K562 (cell line): Measurements from ENCODE around the gene DIPK1B. TPM values are rescaled to one million over a fixed set of nuclear protein-coding genes. Genes with fewer than 3 reads are reported as not detected.

Experiments
- ATAC-seq: fragments of 200-7000 bp; cut with Tn5 transposase; 3 replicates; pipeline ENCODE4 v1.9.1; 2020; ENCODE audit warnings: moderate library complexity
- BruUV-seq: library from RNA; stranded (reverse); fragments of 400-500 nt; replicated peaks from 2 replicates; lab custom pipeline; 2021; lab: Mats Ljungman, UMichigan
- CTCF ChIA-PET: fragments of 300-600 bp; formaldehyde crosslinking; extraction: SDS; loops from one replicate; lab custom pipeline; 2021; ENCODE audit warnings: low intra/inter-chr PET ratio; lab: Yijun Ruan, JAX
- POLR2A ChIA-PET: fragments of 300-600, 350-650 bp; sonication (Branson Sonifier 250); formaldehyde crosslinking; extraction: SDS; loops from one replicate; lab custom pipeline; 2021; ENCODE audit warnings: antibody characterized with exemption, inconsistent platforms; lab: Yijun Ruan, JAX
- DNase-seq, 4 experiments: peaks; one replicate each; pipeline versions ENCODE4 v3.0.0 to v3.0.0-alpha.2; 2011 to 2018; ENCODE audit warnings: low spot score in 3 of 4, mixed read lengths in 3 of 4; ENCODE audit errors: extremely low read depth in 1 of 4
- FAIRE-seq: peaks from 2 replicates; lab custom pipeline; 2011; peaks lifted over from hg19 to GRCh38; lab: Jason Lieb, UNC
- H2AFZ ChIP-seq: 2 replicates; pipeline ENCODE4 v1.6.0; 2011; ENCODE audit warnings: low read depth, low read length, control low read depth, inconsistent platforms
- H3K27ac ChIP-seq: fragments of 200-600 bp; 3 replicates; pipeline ENCODE4 v1.8.0; 2011; ENCODE audit warnings: low read depth, mild to moderate bottlenecking, control low read depth, inconsistent platforms, low read length, moderate library complexity, mixed read lengths; ENCODE audit errors: extremely low read depth
- H3K27me3 ChIP-seq, 2 experiments: fragments of 300-600 bp in 1 of 2; 2 replicates in 1 of 2; 3 replicates in 1 of 2; pipeline versions ENCODE4 v1.6.0 to v1.8.0; 2011; ENCODE audit warnings: inconsistent platforms in 2 of 2, low read length in 2 of 2, mild to moderate bottlenecking in 1 of 2, mixed read lengths in 1 of 2, moderate library complexity in 1 of 2; ENCODE audit not compliant: control insufficient read depth in 2 of 2, insufficient read depth in 2 of 2
- H3K36me3 ChIP-seq: fragments of 300-600 bp; 3 replicates; pipeline ENCODE4 v1.8.0; 2011; ENCODE audit warnings: mild to moderate bottlenecking, low read length, inconsistent platforms; ENCODE audit not compliant: control insufficient read depth, insufficient read depth
- H3K4me1 ChIP-seq, 2 experiments: fragments of 200-600 bp in 1 of 2; replicated peaks in 1 of 2; 2 replicates in 1 of 2; 3 replicates in 1 of 2; pipeline versions ENCODE4 v1.5.1 to v1.8.0; 2011; ENCODE audit warnings: inconsistent platforms in 2 of 2, low read length in 2 of 2, mild to moderate bottlenecking in 1 of 2, mixed read lengths in 1 of 2, moderate library complexity in 1 of 2; ENCODE audit not compliant: control insufficient read depth in 2 of 2, insufficient read depth in 2 of 2
- H3K4me2 ChIP-seq: 2 replicates; pipeline ENCODE4 v1.6.1; 2011; ENCODE audit warnings: low read length, control low read depth, inconsistent platforms, mixed read lengths; ENCODE audit not compliant: insufficient read depth
- H3K4me3 ChIP-seq: fragments of 200-600 bp; sonication (generic), shearing (Covaris generic); 2 replicates; pipeline ENCODE4 v1.5.1; 2016; ENCODE audit warnings: control low read depth, inconsistent platforms
- H3K79me2 ChIP-seq: fragments of 200-600 bp; 3 replicates; pipeline ENCODE4 v1.8.0; 2011; ENCODE audit warnings: low read length, inconsistent platforms; ENCODE audit not compliant: control insufficient read depth, insufficient read depth
- H3K9ac ChIP-seq, 2 experiments: 2 replicates each; pipeline versions ENCODE4 v1.6.0 to v1.6.1; 2011; ENCODE audit warnings: low read depth in 2 of 2, low read length in 2 of 2, control low read depth in 1 of 2, inconsistent platforms in 1 of 2, mild to moderate bottlenecking in 1 of 2, mixed read lengths in 1 of 2; ENCODE audit not compliant: insufficient read depth in 1 of 2
- H3K9me1 ChIP-seq: one replicate; pipeline ENCODE4 v1.6.0; 2011; ENCODE audit warnings: inconsistent platforms, mild to moderate bottlenecking, low read length, moderate library complexity; ENCODE audit not compliant: control insufficient read depth, insufficient read depth
- H3K9me3 ChIP-seq: replicated peaks from 2 replicates; pipeline ENCODE4 v1.5.1; 2011; ENCODE audit warnings: low read depth, low read length, inconsistent platforms; ENCODE audit not compliant: control insufficient read depth, insufficient read depth
- H4K20me1 ChIP-seq: replicated peaks from 2 replicates; pipeline ENCODE4 v1.6.1; 2011; ENCODE audit warnings: low read length, inconsistent platforms, mixed read lengths; ENCODE audit not compliant: control insufficient read depth, insufficient read depth
- AFF1 ChIP-seq, 2 experiments: fragments of 450-650 bp; IDR thresholded peaks; 2 replicates each; pipeline ENCODE4 v1.6.1; 2018; ENCODE audit warnings: mild to moderate bottlenecking in 2 of 2, low read depth in 1 of 2; ENCODE audit not compliant: partially characterized antibody in 2 of 2
- CREB1 ChIP-seq, 2 experiments: sonication (generic) in 1 of 2; formaldehyde crosslinking in 1 of 2; IDR thresholded peaks; 2 replicates each; pipeline versions ENCODE4 v1.6.1 to v1.8.0; 2012 to 2022; ENCODE audit warnings: inconsistent platforms in 1 of 2, mild to moderate bottlenecking in 1 of 2, missing genetic modification reagents in 1 of 2, moderate library complexity in 1 of 2
- DNMT1 ChIP-seq: fragments of 450-650 bp; IDR thresholded peaks from 2 replicates; pipeline ENCODE4 v1.6.1; 2016; ENCODE audit warnings: antibody characterized with exemption, mild to moderate bottlenecking
- FOXJ2 ChIP-seq: fragments of 200-800 bp; sonication (Bioruptor generic); IDR thresholded peaks from 2 replicates; pipeline ENCODE4 v1.6.1; 2016; ENCODE audit warnings: missing genetic modification characterization, missing compliant biosample characterization
- GTF2B ChIP-seq: IDR thresholded peaks from 2 replicates; pipeline ENCODE4 v1.6.1; 2011; ENCODE audit not compliant: insufficient read length; ENCODE audit errors: extremely low read depth
- MBD2 ChIP-seq: sonication (generic); IDR thresholded peaks from 2 replicates; pipeline ENCODE4 v1.6.1; 2016; ENCODE audit warnings: low read depth, borderline replicate concordance
- PML ChIP-seq: IDR thresholded peaks from 2 replicates; pipeline ENCODE4 v1.6.1; 2012; ENCODE audit warnings: low read length, inconsistent platforms
- POLR2A ChIP-seq: fragments of 450-650 bp; conservative IDR thresholded peaks from 2 replicates; pipeline ENCODE4 v1.6.1; 2016
- SUPT5H ChIP-seq: fragments of 450-650 bp; IDR thresholded peaks from 2 replicates; pipeline ENCODE4 v1.6.1; 2016
- TEAD2 ChIP-seq: fragments of 450-650 bp; IDR thresholded peaks from 2 replicates; pipeline ENCODE4 v1.6.1; 2016; ENCODE audit warnings: missing genetic modification characterization, control low read depth, missing compliant biosample characterization
- THRB ChIP-seq: fragments of 450-650 bp; formaldehyde crosslinking; conservative IDR thresholded peaks from 2 replicates; pipeline ENCODE4 v1.4.0; 2022; ENCODE audit warnings: mild to moderate bottlenecking, missing genetic modification characterization
- TSC22D4 ChIP-seq: fragments of 450-650 bp; IDR thresholded peaks from 2 replicates; pipeline ENCODE4 v1.6.1; 2016; ENCODE audit warnings: missing genetic modification characterization, missing biosample characterization, control low read depth
- U2AF1 ChIP-seq: fragments of 200-400 bp; formaldehyde crosslinking; optimal IDR thresholded peaks from 2 replicates; pipeline ENCODE3; 2017; ENCODE audit warnings: mild to moderate bottlenecking, low read depth, low read length, moderate library complexity
- XRCC5 ChIP-seq: fragments of 200-400 bp; formaldehyde crosslinking; IDR thresholded peaks from 2 replicates; pipeline ENCODE4 v1.6.1; 2017; ENCODE audit warnings: low read depth, mild to moderate bottlenecking, low read length
- WGBS: fragments of 100-300 bp; shearing (Covaris generic); methylation state at CpG from one replicate; pipeline ENCODE4 v1.1.6; 2016; ENCODE audit warnings: low coverage, mixed read lengths; ENCODE audit not compliant: insufficient coverage; ENCODE audit errors: missing lambda C conversion rate; 5-methylcytosine and 5-hydroxymethylcytosine counted together
- in situ Hi-C: fragments of 300-500 bp; cut with MboI; formaldehyde crosslinking; loops from 4 replicates; pipeline ENCODE4 v1.15.0; 2018; ENCODE audit warnings: inconsistent platforms, mixed read lengths
- intact Hi-C: fragments of 100-400 bp; cut with micrococcal nuclease; formaldehyde crosslinking; loops from 2 replicates; pipeline ENCODE4 v1.14.2; 2022
- polyA plus RNA-seq, 8 experiments: library from polyadenylated mRNA; depleted of rRNA in 4 of 8; stranded (reverse) in 5 of 8; unstranded in 3 of 8; fragments of >200 nt; fragmentation: Nextera tagmentation in 2 of 8; fragmentation: Illumina TruSeq in 1 of 8; extraction: Ambion mirVana in 2 of 8; extraction: Trizol in 1 of 8; gene quantifications; 2 replicates each; pipeline versions ENCODE4 v1.2.1 to v1.2.3, GENCODE V29; 2011 to 2014; ENCODE audit warnings: inconsistent platforms in 1 of 8, missing spikeins in 1 of 8
- total RNA-seq, 7 experiments: library from RNA; depleted of rRNA in 6 of 7; stranded (reverse); fragments of >200 nt in 6 of 7; fragmentation: Illumina TruSeq in 2 of 7; extraction: Trizol in 2 of 7; gene quantifications; 2 replicates each; pipeline versions ENCODE4 v1.2.1 to v1.2.3, GENCODE V29; 2011 to 2021; ENCODE audit warnings: low replicate concordance in 1 of 7
- TF ChIP-seq, protein P1 (sequence below), 3 experiments: fragments of 200-800 bp in 1 of 3; sonication (Bioruptor generic) in 1 of 3; sonication (generic) in 1 of 3; formaldehyde crosslinking in 1 of 3; IDR thresholded peaks; 2 replicates each; pipeline versions ENCODE4 v1.6.1 to v1.8.0; 2016 to 2022; ENCODE audit warnings: mild to moderate bottlenecking in 2 of 3, missing compliant biosample characterization in 2 of 3, missing genetic modification characterization in 2 of 3, missing genetic modification reagents in 1 of 3

Gene DIPK1B
- total and polyA plus RNA-seq, 9 of the 15 experiments (the other 6 are each of a cell fraction or from before 2014, with no cell fraction given), result 0.08 to 22.3 (median 5.9) TPM

- H4K20me1 ChIP-seq, result peaks cover 53% of the 10 kb centered on the region
- H3K79me2 ChIP-seq, result peaks cover 55% of the 10 kb centered on the region
- no peaks in the 10 kb centered on the region for H3K9me1 ChIP-seq
- no TSS peak for BruUV-seq
- DNase-seq, result no peak
- intact Hi-C loops (no loop called here), in situ Hi-C loops (no loop called here)
- H3K4me1 ChIP-seq, result peaks cover 15 to 87% of the 10 kb centered on the region in 2 experiments; a peak in 4 of 5 replicates
- ChIA-PET CTCF (no interaction called here), POLR2A (interaction anchor here (0.6 to 1.5 kb wide), 5 partner anchors 9 to 631 kb away, joined by 3 to 5 read pairs (median 4); partner anchors contain the start of gene DIPK1B)
- H3K27ac ChIP-seq, result no peak overlapping the region; the same call in 2 of the 3 replicates
- no peaks in the 10 kb centered on the region for H3K27me3 ChIP-seq
- FAIRE-seq, result peak; percentile 19
- H3K4me2 ChIP-seq, result no peak overlapping the region
- 98% methylated on average over 8 of the region's 8 CpGs for WGBS
- H3K9ac ChIP-seq, result 0 out of 4 replicates have a peak overlapping the region, but pooled peaks of 1 of the 2 experiments have one; percentile 41
- ATAC-seq, result no peak
- H2AFZ ChIP-seq, result no peak overlapping the region
- no peaks in the 10 kb centered on the region for H3K9me3 ChIP-seq
- peaks cover 66% of the 10 kb centered on the region for H3K36me3 ChIP-seq
- no peak overlapping the region for H3K4me3 ChIP-seq
- TF ChIP-seq XRCC5 (no peak), GTF2B (no peak), CREB1 (IDR thresholded peaks at IDR 0.05) (0 out of 2 replicates have a peak, but pooled peaks have one; percentile 11), CREB1 (CRISPR knock-in tag; IDR thresholded peaks at IDR 0.05) (no peak), SUPT5H (peak; percentile 1; the same call in 1 of the 2 replicates), PML (0 out of 2 replicates have a peak, but pooled peaks have one; percentile 9), TEAD2 (tag) (no peak), POLR2A (peak; percentile 21; the same call in 1 of the 2 replicates), FOXJ2 (tag) (no peak), TSC22D4 (tag) (no peak), THRB (CRISPR knock-in tag) (no peak), MBD2 (no peak), DNMT1 (no peak), AFF1 (IDR thresholded peaks at IDR 0.05; ENCODE audit: low read depth in 1 of 2, partially characterized antibody in 2 of 2) (no peak), U2AF1 (no peak)
- TF ChIP-seq, protein P1, sequence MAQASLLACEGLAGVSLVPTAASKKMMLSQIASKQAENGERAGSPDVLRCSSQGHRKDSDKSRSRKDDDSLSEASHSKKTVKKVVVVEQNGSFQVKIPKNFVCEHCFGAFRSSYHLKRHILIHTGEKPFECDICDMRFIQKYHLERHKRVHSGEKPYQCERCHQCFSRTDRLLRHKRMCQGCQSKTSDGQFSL (CRISPR knock-in tag; IDR thresholded peaks at IDR 0.05), result no peak
- TF ChIP-seq, protein P1 (tag; IDR thresholded peaks at IDR 0.05), result no peak
These were observed 11.6 kb downstream of the DIPK1B start for GRCh38 chr9:136723989-136724388.
